ENCODE measurements around the gene FXYD6.

DNA sequence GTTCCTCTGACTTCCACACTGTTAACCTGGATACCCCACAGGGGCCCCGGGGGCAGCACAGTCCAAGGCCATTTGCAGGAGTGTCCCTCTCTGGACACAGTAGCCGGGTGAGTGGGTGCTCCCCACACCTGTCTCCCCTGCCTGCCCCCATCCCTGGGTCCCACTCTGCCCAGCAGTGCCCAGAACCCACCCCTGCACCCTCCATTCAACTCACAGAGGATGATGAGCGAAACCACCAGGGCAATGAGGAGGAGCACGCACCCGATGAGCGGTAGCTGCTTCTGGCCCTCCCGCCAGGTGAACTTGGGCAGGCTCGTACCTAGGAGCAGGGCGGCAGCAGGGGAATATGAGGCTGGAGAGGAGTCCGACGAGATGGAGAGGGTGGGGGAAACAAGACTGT, 40.5 kb upstream of the FXYD6 start:
- TF ChIP-seq POLR2A (IDR thresholded peaks at IDR 0.05), result no peak
- TF ChIP-seq, protein P1, sequence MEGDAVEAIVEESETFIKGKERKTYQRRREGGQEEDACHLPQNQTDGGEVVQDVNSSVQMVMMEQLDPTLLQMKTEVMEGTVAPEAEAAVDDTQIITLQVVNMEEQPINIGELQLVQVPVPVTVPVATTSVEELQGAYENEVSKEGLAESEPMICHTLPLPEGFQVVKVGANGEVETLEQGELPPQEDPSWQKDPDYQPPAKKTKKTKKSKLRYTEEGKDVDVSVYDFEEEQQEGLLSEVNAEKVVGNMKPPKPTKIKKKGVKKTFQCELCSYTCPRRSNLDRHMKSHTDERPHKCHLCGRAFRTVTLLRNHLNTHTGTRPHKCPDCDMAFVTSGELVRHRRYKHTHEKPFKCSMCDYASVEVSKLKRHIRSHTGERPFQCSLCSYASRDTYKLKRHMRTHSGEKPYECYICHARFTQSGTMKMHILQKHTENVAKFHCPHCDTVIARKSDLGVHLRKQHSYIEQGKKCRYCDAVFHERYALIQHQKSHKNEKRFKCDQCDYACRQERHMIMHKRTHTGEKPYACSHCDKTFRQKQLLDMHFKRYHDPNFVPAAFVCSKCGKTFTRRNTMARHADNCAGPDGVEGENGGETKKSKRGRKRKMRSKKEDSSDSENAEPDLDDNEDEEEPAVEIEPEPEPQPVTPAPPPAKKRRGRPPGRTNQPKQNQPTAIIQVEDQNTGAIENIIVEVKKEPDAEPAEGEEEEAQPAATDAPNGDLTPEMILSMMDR (IDR thresholded peaks at IDR 0.05), result no peak

Data from Peyer's patch (tissue), 4 donors.